Spleen (tissue), 11 donors: ENCODE data around the gene IKZF4. TPM values are rescaled to one million over a fixed set of nuclear protein-coding genes. Genes with fewer than 3 reads are reported as not detected.
"Not testable (repeated sequence)": the region's sequence is repeated elsewhere in the genome, so short reads cannot be mapped to it uniquely, and the experiment has no call there.

Source experiments
- DNase-seq: peaks from one replicate; pipeline ENCODE4 v3.0.0-alpha.2; 2020
- H3K27ac ChIP-seq, 8 donors: fragments of 200-600 bp; sonication (generic) in 7 of 8; 1 replicate in 4 of 8; 2 replicates in 4 of 8; pipeline versions ENCODE4 v1.5.0 to v1.8.0; 2016 to 2021; ENCODE audit warnings: inconsistent platforms in 4 of 8, mild to moderate bottlenecking in 4 of 8, moderate library complexity in 1 of 8
- H3K27me3 ChIP-seq, 7 donors: fragments of 200-600 bp; sonication (generic) in 6 of 7; replicated peaks in 1 of 7; 1 replicate in 4 of 7; 2 replicates in 3 of 7; pipeline versions ENCODE4 v1.5.0 to v1.8.0; 2016 to 2021; ENCODE audit warnings: inconsistent platforms in 3 of 7, mild to moderate bottlenecking in 1 of 7
- H3K36me3 ChIP-seq, 6 donors: fragments of 200-600 bp; sonication (generic) in 5 of 6; 1 replicate in 4 of 6; 2 replicates in 2 of 6; pipeline versions ENCODE4 v1.5.0 to v1.8.0; 2016 to 2021; ENCODE audit warnings: inconsistent platforms in 2 of 6
- H3K4me1 ChIP-seq, 6 donors: fragments of 200-600 bp; sonication (generic) in 5 of 6; 1 replicate in 3 of 6; 2 replicates in 3 of 6; pipeline versions ENCODE4 v1.5.0 to v1.8.0; 2016 to 2021; ENCODE audit warnings: inconsistent platforms in 3 of 6
- H3K4me3 ChIP-seq, 8 donors: fragments of 200-600 bp; sonication (generic) in 7 of 8; 1 replicate in 4 of 8; 2 replicates in 4 of 8; pipeline versions ENCODE4 v1.5.0 to v1.8.0; 2016 to 2021; ENCODE audit warnings: inconsistent platforms in 4 of 8, mild to moderate bottlenecking in 4 of 8, moderate library complexity in 2 of 8
- H3K9me3 ChIP-seq, 8 donors: fragments of 200-600 bp; sonication (generic) in 7 of 8; 1 replicate in 4 of 8; 2 replicates in 4 of 8; pipeline versions ENCODE4 v1.5.0 to v1.8.0; 2016 to 2021; ENCODE audit warnings: inconsistent platforms in 4 of 8
- POLR2A ChIP-seq, 3 donors: fragments of 450-650 bp; IDR thresholded peaks; one replicate each; pipeline ENCODE4 v1.5.1; 2017; ENCODE audit warnings: antibody characterized with exemption in 3 of 3, mild to moderate bottlenecking in 1 of 3
- POLR2AphosphoS5 ChIP-seq, 3 donors: sonication (generic); formaldehyde crosslinking; IDR thresholded peaks; one replicate each; pipeline ENCODE4 v1.5.1; 2017; ENCODE audit warnings: antibody characterized with exemption in 3 of 3
- WGBS, 5 donors: extraction: QIAGEN DNeasy Blood & Tissue Kit in 3 of 5; methylation state at CpG; one replicate each; pipeline versions ENCODE4 v1.1.5 to v1.1.7; 2013 to 2018; 5-methylcytosine and 5-hydroxymethylcytosine counted together
- intact Hi-C: fragments of 100-400 bp; cut with DNase I; formaldehyde crosslinking; loops from one replicate; pipeline ENCODE4 v1.15.0; 2023; ENCODE audit warnings: low total_unique reads
- polyA plus RNA-seq, 3 donors: library from polyadenylated mRNA; stranded (reverse); fragments of 200-250 nt; gene quantifications; one replicate each; pipeline ENCODE4 v1.2.1, GENCODE V29; 2013
- total RNA-seq, 7 donors: library from RNA; depleted of rRNA in 3 of 7; stranded (reverse); fragments of >200 nt in 3 of 7; fragmentation: NEBNext Ultra II Directional in 4 of 7; extraction: Animal tissue kit (Norgen Biotek cat#: 25700) in 4 of 7; gene quantifications; one replicate each; pipeline versions ENCODE4 v1.1.0 to v1.2.1, GENCODE V29; 2016 to 2021
- TF ChIP-seq, protein P1 (sequence below), 11 experiments: fragments of 200-600 bp in 7 of 11; fragments of 450-650 bp in 4 of 11; sonication (generic) in 4 of 11; IDR thresholded peaks in 8 of 11; conservative IDR thresholded peaks in 3 of 11; 1 replicate in 7 of 11; 2 replicates in 4 of 11; pipeline versions ENCODE4 v1.4.0 to v1.8.0; 2016 to 2021; ENCODE audit warnings: antibody characterized with exemption in 11 of 11, inconsistent platforms in 4 of 11, mild to moderate bottlenecking in 1 of 11
- donor health status: healthy with polysubstance abuse.
- donor health status: DM: no; HTN: no; CAD: no; lungs with moderate emphysema.
- donor health status: DM: no; HTN: no; CAD: no.
- donor health status: Bipolar disorder and iron deficiency.
- donor health status: healthy.
- donor health status: DM: no; HTN: no; CAD: no.
- donor health status: DM: yes; HTN: yes; CAD: no.

Gene IKZF4
- total and polyA plus RNA-seq, 10 donors = 0.80 to 9.3 (median 5.7) TPM

- Histone ChIP-seq H3K27ac (peak overlapping the region; percentile 1 to 76 (median 52)), H3K4me1 (peaks cover 18 to 76% (median 47%) of the 10 kb centered on the region in 6 donors), H3K36me3 (peaks cover 0 to 76% (median 32%) of the 10 kb centered on the region in 6 donors), H3K4me3 (no peak overlapping the region), H3K27me3 (no peaks in the 10 kb centered on the region), H3K9me3 (no peaks in the 10 kb centered on the region)
- intact Hi-C loops = no loop called here
- TF ChIP-seq POLR2AphosphoS5 (IDR thresholded peaks at IDR 0.05) (no peak), POLR2A (IDR thresholded peaks at IDR 0.05) (no peak)
- TF ChIP-seq, protein P1, sequence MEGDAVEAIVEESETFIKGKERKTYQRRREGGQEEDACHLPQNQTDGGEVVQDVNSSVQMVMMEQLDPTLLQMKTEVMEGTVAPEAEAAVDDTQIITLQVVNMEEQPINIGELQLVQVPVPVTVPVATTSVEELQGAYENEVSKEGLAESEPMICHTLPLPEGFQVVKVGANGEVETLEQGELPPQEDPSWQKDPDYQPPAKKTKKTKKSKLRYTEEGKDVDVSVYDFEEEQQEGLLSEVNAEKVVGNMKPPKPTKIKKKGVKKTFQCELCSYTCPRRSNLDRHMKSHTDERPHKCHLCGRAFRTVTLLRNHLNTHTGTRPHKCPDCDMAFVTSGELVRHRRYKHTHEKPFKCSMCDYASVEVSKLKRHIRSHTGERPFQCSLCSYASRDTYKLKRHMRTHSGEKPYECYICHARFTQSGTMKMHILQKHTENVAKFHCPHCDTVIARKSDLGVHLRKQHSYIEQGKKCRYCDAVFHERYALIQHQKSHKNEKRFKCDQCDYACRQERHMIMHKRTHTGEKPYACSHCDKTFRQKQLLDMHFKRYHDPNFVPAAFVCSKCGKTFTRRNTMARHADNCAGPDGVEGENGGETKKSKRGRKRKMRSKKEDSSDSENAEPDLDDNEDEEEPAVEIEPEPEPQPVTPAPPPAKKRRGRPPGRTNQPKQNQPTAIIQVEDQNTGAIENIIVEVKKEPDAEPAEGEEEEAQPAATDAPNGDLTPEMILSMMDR (IDR thresholded peaks at IDR 0.05 in 8 of 11, conservative IDR thresholded peaks at IDR 0.05 in 3 of 11) = no peak
- no peak for DNase-seq
- 32 to 45% (median 36%) methylated on average over 3 of the region's 3 CpGs for WGBS, 5 donors
Observed at GRCh38 chr12:55982319-55982936, 38.4 kb upstream of the IKZF4 start.

DNA sequence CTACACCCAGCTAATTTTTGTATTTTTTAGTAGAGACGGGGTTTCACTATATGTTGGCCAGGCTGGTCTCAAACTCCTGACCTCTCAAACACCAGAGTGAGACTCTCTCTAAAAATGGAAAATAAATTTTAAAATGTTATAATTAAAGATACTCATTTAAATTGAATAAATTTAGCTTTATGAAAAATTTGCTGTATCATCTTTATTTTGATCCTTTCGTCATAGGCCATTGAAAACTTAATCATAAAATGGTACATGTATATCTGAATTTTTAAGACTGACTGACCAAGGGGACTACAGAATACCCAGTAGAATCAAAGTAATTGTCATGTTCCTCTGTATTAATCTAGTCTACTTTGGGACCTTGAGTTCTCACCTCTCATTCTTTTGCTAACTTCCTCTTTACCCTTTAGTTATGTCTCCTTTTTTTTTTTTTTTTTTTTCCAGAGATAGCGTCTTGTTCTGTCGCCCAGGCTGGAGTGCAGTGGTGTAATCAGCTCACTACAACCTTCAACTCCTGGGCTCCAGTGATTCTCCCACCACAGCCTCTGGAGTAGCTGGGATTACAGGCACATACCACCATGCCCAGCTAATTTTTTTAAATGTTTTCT lies 37.5 kb upstream of the IKZF4 start:
- peak overlapping the region in 7 of 8 donors; percentile 27 to 76 (median 55) for H3K27ac ChIP-seq
- 46 to 57% (median 55%) methylated on average over 4 of the region's 4 CpGs for WGBS, 5 donors
- TF ChIP-seq, protein P1 (IDR thresholded peaks at IDR 0.05 in 8 of 11, conservative IDR thresholded peaks at IDR 0.05 in 3 of 11) = no peak
- TF ChIP-seq POLR2A (IDR thresholded peaks at IDR 0.05) (no peak), POLR2AphosphoS5 (IDR thresholded peaks at IDR 0.05) (no peak)
- H3K27me3 ChIP-seq = no peaks in the 10 kb centered on the region
- H3K36me3 ChIP-seq = peaks cover 0 to 85% (median 41%) of the 10 kb centered on the region in 6 donors
- H3K4me3 ChIP-seq = no peak overlapping the region
- intact Hi-C loops = no loop called here
- peaks cover 18 to 67% (median 40%) of the 10 kb centered on the region in 6 donors for H3K4me1 ChIP-seq
- DNase-seq = no peak
- H3K9me3 ChIP-seq = no peaks in the 10 kb centered on the region

DNA sequence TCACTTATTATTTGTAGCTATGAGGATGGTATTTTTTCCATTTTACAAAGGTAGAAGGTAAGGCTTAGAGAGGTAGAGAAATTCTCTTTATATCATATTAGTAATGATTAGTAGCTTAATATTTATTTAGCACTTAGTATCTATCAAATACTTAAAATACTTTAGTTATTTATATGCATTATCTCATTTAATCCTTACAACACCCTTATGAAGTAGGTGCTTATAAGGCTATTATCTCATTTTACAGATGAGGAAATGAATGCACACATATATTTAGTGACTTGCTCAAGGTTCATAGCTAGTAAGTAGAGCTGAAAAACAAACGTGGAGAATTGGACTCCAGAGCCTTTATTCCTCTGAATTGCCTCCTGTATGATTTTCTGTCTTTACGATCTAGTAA lies 36.0 kb upstream of the IKZF4 start:
- Histone ChIP-seq H3K9me3 (no peaks in the 10 kb centered on the region), H3K27me3 (no peaks in the 10 kb centered on the region), H3K27ac (peak overlapping the region in 2 of 8 donors; percentile 5 to 26), H3K36me3 (peaks cover 0 to 89% (median 56%) of the 10 kb centered on the region in 6 donors), H3K4me3 (no peak overlapping the region), H3K4me1 (peaks cover 18 to 52% (median 32%) of the 10 kb centered on the region in 6 donors)
- TF ChIP-seq POLR2A (IDR thresholded peaks at IDR 0.05) = no peak
- TF ChIP-seq POLR2AphosphoS5 (IDR thresholded peaks at IDR 0.05) = no peak
- TF ChIP-seq, protein P1 (IDR thresholded peaks at IDR 0.05 in 8 of 11, conservative IDR thresholded peaks at IDR 0.05 in 3 of 11) = no peak
- 65 to 81% (median 69%) methylated on average over 2 of the region's 2 CpGs for WGBS, 5 donors
- no peak for DNase-seq
- intact Hi-C loops = no loop called here

DNA sequence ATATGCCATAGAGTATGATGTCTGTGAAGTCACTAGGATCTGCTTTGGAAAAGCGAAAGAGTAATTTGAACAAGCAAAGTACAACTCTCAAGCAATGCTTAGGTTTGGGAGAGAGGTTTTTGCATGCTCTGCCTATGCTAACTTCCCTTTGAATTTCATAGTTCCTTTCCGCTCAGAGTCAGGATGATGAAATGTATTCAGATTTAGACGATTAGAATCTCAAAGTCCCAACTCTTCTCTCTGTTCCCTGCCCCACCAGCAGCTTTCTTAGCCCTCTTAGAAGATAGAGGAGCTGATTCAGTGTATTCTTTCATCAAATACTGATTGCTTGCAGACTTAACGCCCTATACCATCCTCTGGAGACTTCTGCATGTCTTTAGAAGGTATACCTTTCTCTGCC lies 35.5 kb upstream of the IKZF4 start:
- H3K4me3 ChIP-seq = no peak overlapping the region
- intact Hi-C loops = no loop called here
- 72 to 82% (median 77%) methylated on average over 4 of the region's 4 CpGs for WGBS, 5 donors
- TF ChIP-seq, protein P1 (IDR thresholded peaks at IDR 0.05 in 8 of 11, conservative IDR thresholded peaks at IDR 0.05 in 3 of 11) = no peak
- peak overlapping the region in 2 of 8 donors; percentile 5 to 26 for H3K27ac ChIP-seq
- peaks cover 0 to 89% (median 59%) of the 10 kb centered on the region in 6 donors for H3K36me3 ChIP-seq
- DNase-seq = no peak
- no peaks in the 10 kb centered on the region for H3K27me3 ChIP-seq
- H3K4me1 ChIP-seq = peaks cover 18 to 47% (median 32%) of the 10 kb centered on the region in 6 donors
- no peaks in the 10 kb centered on the region for H3K9me3 ChIP-seq

DNA sequence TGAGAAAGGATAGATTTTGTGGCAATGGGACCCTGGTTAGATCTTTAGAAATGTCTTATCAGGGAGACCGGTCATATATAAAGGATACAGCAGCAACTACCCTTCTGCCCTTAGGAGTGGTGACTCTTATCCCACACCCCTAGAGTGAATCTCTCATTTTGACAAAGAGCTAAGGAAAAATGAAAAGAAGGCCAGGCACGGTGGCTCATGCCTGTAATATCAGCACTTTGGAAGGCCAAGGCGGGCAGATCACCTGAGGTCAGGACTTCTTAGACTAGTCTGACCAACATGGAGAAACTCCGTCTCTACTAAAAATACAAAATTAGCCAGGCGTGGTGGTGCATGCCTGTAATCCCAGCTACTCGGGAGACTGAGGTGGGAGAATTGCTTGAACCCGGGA lies 34.9 kb upstream of the IKZF4 start:
- DNase-seq, intact Hi-C loops, H3K27ac ChIP-seq, H3K9me3 ChIP-seq, H3K27me3 ChIP-seq, H3K4me3 ChIP-seq: not testable (repeated sequence)
- Histone ChIP-seq H3K4me1 (peaks cover 18 to 46% (median 32%) of the 10 kb centered on the region in 6 donors), H3K36me3 (peaks cover 5 to 89% (median 62%) of the 10 kb centered on the region in 6 donors)
- WGBS, 5 donors = 91 to 98% (median 91%) methylated on average over 7 of the region's 7 CpGs
